ENCODE results near the gene CMIP.

The CMIP gene

GRCh38 chr16:81586977-81587625 lies 142.5 kb downstream of the CMIP start:
- DNase-seq (ENCODE audit: low spot score) = no peak

- no peak for DNase-seq (ENCODE audit: low spot score)
These were observed 143.1 kb downstream of the CMIP start for GRCh38 chr16:81587626-81588160.

- no peak for DNase-seq (ENCODE audit: low spot score)
These were observed 143.9 kb downstream of the CMIP start for GRCh38 chr16:81588326-81589081.

GRCh38 chr16:81589975-81590650 lies 145.5 kb downstream of the CMIP start:
- DNase-seq (ENCODE audit: low spot score) = no peak

GRCh38 chr16:81590714-81591544 lies 146.3 kb downstream of the CMIP start:
- no peak for DNase-seq (ENCODE audit: low spot score)

GRCh38 chr16:81591545-81591870 lies 146.9 kb downstream of the CMIP start:
- no peak for DNase-seq (ENCODE audit: low spot score)

- DNase-seq (ENCODE audit: low spot score) = no peak
These were observed 147.8 kb downstream of the CMIP start for GRCh38 chr16:81592353-81592866.

GRCh38 chr16:81593481-81593880 lies 148.9 kb downstream of the CMIP start:
- no peak for DNase-seq (ENCODE audit: low spot score)

- no peak for DNase-seq (ENCODE audit: low spot score)
These were observed 151.2 kb downstream of the CMIP start for GRCh38 chr16:81595629-81596292.

- no peak for DNase-seq (ENCODE audit: low spot score)
These were observed 152.6 kb downstream of the CMIP start for GRCh38 chr16:81597079-81597658.

GRCh38 chr16:81598083-81598482 lies 153.5 kb downstream of the CMIP start:
- DNase-seq (ENCODE audit: low spot score) = no peak

GRCh38 chr16:81599034-81599744 lies 154.6 kb downstream of the CMIP start:
- DNase-seq (ENCODE audit: low spot score) = no peak

GRCh38 chr16:81600275-81600674 lies 155.7 kb downstream of the CMIP start:
- DNase-seq (ENCODE audit: low spot score) = peak; percentile 35

- no peak for DNase-seq (ENCODE audit: low spot score)
These were observed 156.4 kb downstream of the CMIP start for GRCh38 chr16:81601008-81601428.

GRCh38 chr16:81601601-81602255 lies 157.1 kb downstream of the CMIP start:
- no peak for DNase-seq (ENCODE audit: low spot score)

- DNase-seq (ENCODE audit: low spot score) = no peak
These were observed 157.7 kb downstream of the CMIP start for GRCh38 chr16:81602256-81602776.

GRCh38 chr16:81602792-81603191 lies 158.2 kb downstream of the CMIP start:
- no peak for DNase-seq (ENCODE audit: low spot score)

- DNase-seq (ENCODE audit: low spot score) = no peak
These were observed 160.4 kb downstream of the CMIP start for GRCh38 chr16:81604960-81605383.

- DNase-seq (ENCODE audit: low spot score) = no peak
These were observed 161.4 kb downstream of the CMIP start for GRCh38 chr16:81606039-81606438.

Data from kidney capillary endothelial cell (primary cell).